ENCODE measurements around the gene CWC22.

CWC22 gene

DNA sequence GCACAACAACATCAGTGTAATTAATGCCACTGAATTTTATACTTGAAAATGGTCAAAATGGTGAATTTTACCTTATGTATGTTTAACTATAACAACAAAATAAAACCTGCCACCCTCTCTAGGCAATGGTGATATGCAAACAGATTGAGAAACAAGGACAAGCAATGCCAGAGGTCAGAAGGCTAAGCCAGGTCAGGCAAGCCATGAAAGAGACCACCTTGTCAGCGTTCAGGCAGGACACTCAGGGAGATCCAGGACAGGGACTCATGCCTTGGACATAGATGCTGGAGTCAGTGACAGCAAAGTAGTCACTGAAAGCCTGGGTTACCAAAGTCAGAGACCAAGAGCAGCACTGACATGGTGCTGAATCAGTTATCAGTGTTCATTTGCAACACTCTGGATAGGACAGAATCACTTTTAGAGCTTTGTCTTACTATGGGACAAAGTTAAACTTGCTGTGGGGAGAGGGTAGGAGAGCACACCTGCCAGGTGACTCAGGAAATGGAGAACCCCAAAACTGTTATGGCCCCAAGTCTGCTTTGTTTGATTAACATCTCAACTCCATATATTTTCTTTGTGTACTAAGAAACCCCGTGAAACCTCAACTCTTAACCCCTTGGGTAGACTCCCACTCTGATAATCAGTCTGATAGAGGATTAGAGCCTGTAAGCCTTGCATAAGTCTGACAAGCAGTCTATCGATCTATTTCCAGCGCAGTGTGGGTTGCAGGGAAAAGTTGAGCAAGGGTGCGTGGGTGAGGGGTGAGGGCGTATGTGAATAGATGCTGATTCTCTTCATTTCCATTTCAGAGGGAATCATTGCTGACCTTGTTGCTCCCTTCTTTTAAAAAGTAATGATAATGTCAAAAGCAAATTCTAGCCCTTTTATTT lies 97.0 kb downstream of the CWC22 start:
- ChIA-PET POLR2A (no interaction called here), CTCF (no interaction called here)
- TF ChIP-seq FOXA1 (IDR thresholded peaks at IDR 0.05) (no peak), FOXM1 (IDR thresholded peaks at IDR 0.05; ENCODE audit: borderline replicate concordance) (no peak), HDGF (IDR thresholded peaks at IDR 0.05; ENCODE audit: borderline replicate concordance) (no peak)

DNA sequence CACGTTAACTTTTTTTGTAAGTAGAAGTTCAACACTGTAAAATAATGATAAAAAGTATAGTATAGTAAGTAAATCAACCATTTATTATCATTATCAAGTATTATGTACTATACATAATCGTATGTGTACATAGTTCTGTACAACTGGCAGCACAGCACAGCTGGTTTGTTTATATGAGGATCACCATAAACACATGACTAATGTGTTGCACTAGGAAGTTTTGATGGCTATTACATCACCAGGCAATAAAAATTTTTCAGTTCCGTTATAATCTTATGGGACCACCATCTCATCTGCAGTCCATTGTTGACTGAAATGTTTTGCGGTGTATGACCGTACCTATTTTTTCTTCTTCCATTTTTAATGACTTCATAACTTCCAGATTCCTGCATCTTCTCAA lies 106.4 kb downstream of the CWC22 start:
- ChIA-PET CTCF (no interaction called here), POLR2A (no interaction called here)
- TF ChIP-seq BHLHE40 (IDR thresholded peaks at IDR 0.05; ENCODE audit: borderline replicate concordance), result no peak
- TF ChIP-seq HDGF (IDR thresholded peaks at IDR 0.05; ENCODE audit: borderline replicate concordance), result no peak
- TF ChIP-seq FOXM1 (IDR thresholded peaks at IDR 0.05; ENCODE audit: borderline replicate concordance), result no peak
- TF ChIP-seq FOXA1 (IDR thresholded peaks at IDR 0.05), result no peak
- TF ChIP-seq TARDBP (IDR thresholded peaks at IDR 0.05), result no peak
- no peak for TF ChIP-seq ELF4 (IDR thresholded peaks at IDR 0.05)
- no peak for TF ChIP-seq NFRKB (IDR thresholded peaks at IDR 0.05)
- no peak for TF ChIP-seq SUZ12 (IDR thresholded peaks at IDR 0.05)
- TF ChIP-seq SP1 (IDR thresholded peaks at IDR 0.05), result no peak
- TF ChIP-seq LEF1 (IDR thresholded peaks at IDR 0.05; ENCODE audit: borderline replicate concordance), result no peak
- no peak for TF ChIP-seq ZNF384 (IDR thresholded peaks at IDR 0.05)
- TF ChIP-seq, protein P1, sequence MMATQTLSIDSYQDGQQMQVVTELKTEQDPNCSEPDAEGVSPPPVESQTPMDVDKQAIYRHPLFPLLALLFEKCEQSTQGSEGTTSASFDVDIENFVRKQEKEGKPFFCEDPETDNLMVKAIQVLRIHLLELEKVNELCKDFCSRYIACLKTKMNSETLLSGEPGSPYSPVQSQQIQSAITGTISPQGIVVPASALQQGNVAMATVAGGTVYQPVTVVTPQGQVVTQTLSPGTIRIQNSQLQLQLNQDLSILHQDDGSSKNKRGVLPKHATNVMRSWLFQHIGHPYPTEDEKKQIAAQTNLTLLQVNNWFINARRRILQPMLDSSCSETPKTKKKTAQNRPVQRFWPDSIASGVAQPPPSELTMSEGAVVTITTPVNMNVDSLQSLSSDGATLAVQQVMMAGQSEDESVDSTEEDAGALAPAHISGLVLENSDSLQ (IDR thresholded peaks at IDR 0.05), result no peak
- TF ChIP-seq ARNT (IDR thresholded peaks at IDR 0.05), result no peak
- TF ChIP-seq FOXK2 (IDR thresholded peaks at IDR 0.05), result no peak
- TF ChIP-seq CTBP1 (IDR thresholded peaks at IDR 0.05; ENCODE audit: borderline replicate concordance), result no peak
- TF ChIP-seq L3MBTL2 (conservative IDR thresholded peaks at IDR 0.05), result no peak
- no peak for DNase-seq (ENCODE audit: extremely low spot score)

More for the DNA sequence above, 97.0 kb downstream of the CWC22 start:
- no peak for DNase-seq (ENCODE audit: extremely low spot score)

- DNase-seq (ENCODE audit: extremely low spot score), result no peak
- ChIA-PET POLR2A (no interaction called here), CTCF (interaction anchor here (1.2 to 1.3 kb wide), 2 partner anchors 25 to 63 kb away, joined by 3 to 5 read pairs; no protein-coding TSS in a partner anchor)
- TF ChIP-seq FOXK2 (IDR thresholded peaks at IDR 0.05) (no peak), ARNT (IDR thresholded peaks at IDR 0.05) (no peak), HDGF (IDR thresholded peaks at IDR 0.05; ENCODE audit: borderline replicate concordance) (no peak)
These were observed 107.4 kb downstream of the CWC22 start for GRCh38 chr2:179899666-179900065.

- peak; percentile 46 for DNase-seq (ENCODE audit: extremely low spot score)
- POLR2A ChIA-PET, result no interaction called here
- CTCF ChIA-PET, result interaction anchor here (0.5 to 1.3 kb wide), 5 partner anchors 25 to 62 kb away, joined by 3 to 5 read pairs (median 3); no protein-coding TSS in a partner anchor
- TF ChIP-seq FOXM1 (IDR thresholded peaks at IDR 0.05; ENCODE audit: borderline replicate concordance), result no peak
- TF ChIP-seq L3MBTL2 (conservative IDR thresholded peaks at IDR 0.05), result 0 out of 2 replicates have a peak, but pooled peaks have one; percentile 21
These were observed 108.2 kb downstream of the CWC22 start for GRCh38 chr2:179898873-179899272.

All from HEK293T (cell line).